CD14-positive monocyte (primary cell): ENCODE measurements around the gene CGNL1. TPM values are rescaled to one million over a fixed set of nuclear protein-coding genes. Genes with fewer than 3 reads are reported as not detected.

Experiments used
- DNase-seq, 3 donors: peaks; one replicate each; pipeline ENCODE4 v3.0.0-alpha.2; 2011 to 2022
- H2AFZ ChIP-seq: 2 replicates; pipeline ENCODE4 v1.6.0; 2012; ENCODE audit warnings: mild to moderate bottlenecking, low read depth, low read length, inconsistent platforms; ENCODE audit not compliant: insufficient read depth, poor library complexity, severe bottlenecking
- H3K27ac ChIP-seq, 2 donors: 1 replicate in 1 of 2; 2 replicates in 1 of 2; pipeline ENCODE4 v1.5.1; 2012 to 2013; ENCODE audit warnings: low read length in 2 of 2, control low read depth in 1 of 2, inconsistent platforms in 1 of 2, low read depth in 1 of 2, mild to moderate bottlenecking in 1 of 2
- H3K27me3 ChIP-seq, 2 donors: one replicate each; pipeline versions ENCODE4 v1.6.0 to v1.6.1; 2011 to 2013; ENCODE audit warnings: low read length in 2 of 2; ENCODE audit not compliant: control insufficient read depth in 2 of 2, insufficient read depth in 2 of 2
- H3K36me3 ChIP-seq, 2 donors: replicated peaks in 1 of 2; 1 replicate in 1 of 2; 2 replicates in 1 of 2; pipeline versions ENCODE4 v1.5.1 to v1.6.1; 2012 to 2013; ENCODE audit warnings: low read length in 2 of 2, control low read depth in 1 of 2, inconsistent platforms in 1 of 2, mild to moderate bottlenecking in 1 of 2; ENCODE audit not compliant: insufficient read depth in 2 of 2, control insufficient read depth in 1 of 2
- H3K4me1 ChIP-seq, 2 donors: 1 replicate in 1 of 2; 2 replicates in 1 of 2; pipeline versions ENCODE4 v1.5.1 to v1.6.1; 2012 to 2013; ENCODE audit warnings: low read length in 2 of 2, control low read depth in 1 of 2, inconsistent platforms in 1 of 2, mild to moderate bottlenecking in 1 of 2, moderate library complexity in 1 of 2; ENCODE audit not compliant: insufficient read depth in 2 of 2, control insufficient read depth in 1 of 2
- H3K4me2 ChIP-seq: replicated peaks from 2 replicates; pipeline ENCODE3; 2012; ENCODE audit warnings: low read length, moderate library complexity, mild to moderate bottlenecking; ENCODE audit not compliant: poor library complexity, severe bottlenecking; ENCODE audit errors: extremely low read depth
- H3K4me3 ChIP-seq, 3 experiments: fragments of 200-600 bp in 1 of 3; sonication (generic) in 1 of 3; replicated peaks in 1 of 3; 1 replicate in 2 of 3; 2 replicates in 1 of 3; pipeline ENCODE4 v1.5.1; 2011 to 2013; ENCODE audit warnings: low read length in 3 of 3, mild to moderate bottlenecking in 3 of 3, control low read depth in 2 of 3, low read depth in 2 of 3, inconsistent platforms in 1 of 3, moderate library complexity in 1 of 3
- H3K79me2 ChIP-seq: 2 replicates; pipeline ENCODE4 v1.6.0; 2012; ENCODE audit warnings: mild to moderate bottlenecking, control low read depth, inconsistent platforms, low read length, moderate library complexity; ENCODE audit not compliant: insufficient read depth
- H3K9ac ChIP-seq: 2 replicates; pipeline ENCODE4 v1.6.0; 2017; ENCODE audit warnings: low read length, mild to moderate bottlenecking; ENCODE audit not compliant: insufficient read depth, poor library complexity, severe bottlenecking
- H3K9me3 ChIP-seq, 2 donors: replicated peaks in 1 of 2; 1 replicate in 1 of 2; 2 replicates in 1 of 2; pipeline versions ENCODE4 v1.5.1 to v1.6.1; 2012 to 2013; ENCODE audit warnings: low read length in 2 of 2, control low read depth in 1 of 2; ENCODE audit not compliant: control insufficient read depth in 1 of 2, insufficient read depth in 1 of 2
- H4K20me1 ChIP-seq: 2 replicates; pipeline ENCODE4 v1.6.0; 2012; ENCODE audit warnings: mild to moderate bottlenecking, low read length, control low read depth, moderate library complexity; ENCODE audit not compliant: insufficient read depth
- H3K27ac Mint-ChIP-seq, 7 donors: one replicate each; pipeline ENCODE4 v1.8.0; 2020; ENCODE audit warnings: mild to moderate bottlenecking in 7 of 7, mixed read lengths in 7 of 7, moderate library complexity in 6 of 7, inconsistent platforms in 2 of 7
- H3K27me3 Mint-ChIP-seq, 3 donors: one replicate each; pipeline ENCODE4 v1.8.0; 2021 to 2022; ENCODE audit warnings: low read depth in 3 of 3, mild to moderate bottlenecking in 3 of 3, mixed read lengths in 3 of 3, moderate library complexity in 3 of 3, inconsistent platforms in 1 of 3
- H3K36me3 Mint-ChIP-seq, 2 donors: one replicate each; pipeline ENCODE4 v1.8.0; 2020; ENCODE audit warnings: mixed read lengths in 2 of 2, inconsistent platforms in 1 of 2, mild to moderate bottlenecking in 1 of 2
- H3K4me1 Mint-ChIP-seq: one replicate; pipeline ENCODE4 v1.8.0; 2020; ENCODE audit warnings: mild to moderate bottlenecking, mixed read lengths
- H3K4me3 Mint-ChIP-seq, 2 donors: one replicate each; pipeline ENCODE4 v1.8.0; 2020; ENCODE audit warnings: mild to moderate bottlenecking in 2 of 2, mixed read lengths in 2 of 2, moderate library complexity in 1 of 2
- H3K9me3 Mint-ChIP-seq, 7 donors: one replicate each; pipeline ENCODE4 v1.8.0; 2020 to 2022; ENCODE audit warnings: mixed read lengths in 7 of 7, mild to moderate bottlenecking in 6 of 7, moderate library complexity in 6 of 7, inconsistent platforms in 2 of 7
- CTCF ChIP-seq: fragments of 200-600 bp; IDR thresholded peaks from one replicate; pipeline ENCODE4 v1.8.0; 2022; ENCODE audit warnings: antibody characterized with exemption, mild to moderate bottlenecking
- WGBS: methylation state at CpG from one replicate; pipeline ENCODE4 v1.1.5; 2013; ENCODE audit warnings: missing lambda C conversion rate; ENCODE audit not compliant: insufficient coverage; 5-methylcytosine and 5-hydroxymethylcytosine counted together
- intact Hi-C, 2 donors: fragments of 100-400 bp; cut with micrococcal nuclease; formaldehyde crosslinking; loops; one replicate each; pipeline versions ENCODE4 v1.15.0 to v1.15.1; 2023
- polyA plus RNA-seq, 3 donors: library from polyadenylated mRNA; depleted of rRNA in 1 of 3; unstranded in 2 of 3; stranded (reverse) in 1 of 3; fragments of 300-500 nt in 2 of 3; fragments of >200 nt in 1 of 3; fragmentation: Illumina TruSeq in 2 of 3; gene quantifications; 1 replicate in 2 of 3; 2 replicates in 1 of 3; pipeline ENCODE4 v1.2.3, GENCODE V29; 2012 to 2021

The CGNL1 gene
- polyA plus RNA-seq, 3 donors, result not detected

- H3K27me3 Mint-ChIP-seq, result peaks cover 0 to 11% (median 3%) of the 10 kb centered on the region in 3 donors
- peaks cover 0 to 4% (median 0%) of the 10 kb centered on the region in 7 donors for H3K9me3 Mint-ChIP-seq
- WGBS, result 93% methylated on average over 2 of the region's 5 CpGs
- H3K36me3 Mint-ChIP-seq, result no peaks in the 10 kb centered on the region
- H3K9me3 ChIP-seq, result no peaks in the 10 kb centered on the region
- TF ChIP-seq CTCF, result no peak
- H2AFZ ChIP-seq, result no peak overlapping the region
- H3K4me1 ChIP-seq, result no peaks in the 10 kb centered on the region
- no peaks in the 10 kb centered on the region for H3K79me2 ChIP-seq
- no peak overlapping the region for H3K4me3 Mint-ChIP-seq
- no peaks in the 10 kb centered on the region for H3K27me3 ChIP-seq
- no peak overlapping the region for H3K4me3 ChIP-seq
- no peak overlapping the region for H3K4me2 ChIP-seq
- no peaks in the 10 kb centered on the region for H4K20me1 ChIP-seq
- H3K9ac ChIP-seq, result no peak overlapping the region
- no peak overlapping the region for H3K27ac ChIP-seq
- H3K27ac Mint-ChIP-seq, result no peak overlapping the region
- intact Hi-C loops, result no loop called here
- H3K4me1 Mint-ChIP-seq, result peaks cover 10% of the 10 kb centered on the region
- DNase-seq, result no peak
- no peaks in the 10 kb centered on the region for H3K36me3 ChIP-seq
Observed at GRCh38 chr15:57575363-57575762, 199.1 kb downstream of the CGNL1 start.

- Histone ChIP-seq H3K79me2 (no peaks in the 10 kb centered on the region), H4K20me1 (no peaks in the 10 kb centered on the region), H3K9me3 (peaks cover 11 to 12% of the 10 kb centered on the region in 2 donors), H3K9ac (no peak overlapping the region), H3K4me2 (no peak overlapping the region), H3K4me1 (no peaks in the 10 kb centered on the region), H3K4me3 (no peak overlapping the region), H3K36me3 (no peaks in the 10 kb centered on the region), H3K27me3 (no peaks in the 10 kb centered on the region), H3K27ac (no peak overlapping the region), H2AFZ (no peak overlapping the region)
- Mint-ChIP-seq H3K4me1 (peaks cover 9% of the 10 kb centered on the region), H3K27ac (no peak overlapping the region), H3K36me3 (no peaks in the 10 kb centered on the region), H3K9me3 (peaks cover 7 to 18% (median 10%) of the 10 kb centered on the region in 7 donors), H3K4me3 (no peak overlapping the region), H3K27me3 (peaks cover 2 to 12% (median 3%) of the 10 kb centered on the region in 3 donors)
- 20% methylated on average over 2 of the region's 6 CpGs for WGBS
- TF ChIP-seq CTCF, result no peak
- intact Hi-C loops, result no loop called here
- DNase-seq, result no peak
Observed at GRCh38 chr15:57578288-57578900, 202.1 kb downstream of the CGNL1 start.
